GM21447 (cell line): ENCODE results near the gene INSR.
"Not testable (repeated sequence)": the region's sequence is repeated elsewhere in the genome, so short reads cannot be mapped to it uniquely, and the experiment has no call there.

Source experiments
- ATAC-seq: cut with Tn5 transposase; IDR thresholded peaks from one replicate; pipeline ENCODE4 v1.9.1; 2021; ENCODE audit not compliant: unreplicated experiment

The INSR gene

GRCh38 chr19:7147119-7147675, 147.0 kb downstream of the INSR start:
- not testable (repeated sequence) for ATAC-seq

DNA sequence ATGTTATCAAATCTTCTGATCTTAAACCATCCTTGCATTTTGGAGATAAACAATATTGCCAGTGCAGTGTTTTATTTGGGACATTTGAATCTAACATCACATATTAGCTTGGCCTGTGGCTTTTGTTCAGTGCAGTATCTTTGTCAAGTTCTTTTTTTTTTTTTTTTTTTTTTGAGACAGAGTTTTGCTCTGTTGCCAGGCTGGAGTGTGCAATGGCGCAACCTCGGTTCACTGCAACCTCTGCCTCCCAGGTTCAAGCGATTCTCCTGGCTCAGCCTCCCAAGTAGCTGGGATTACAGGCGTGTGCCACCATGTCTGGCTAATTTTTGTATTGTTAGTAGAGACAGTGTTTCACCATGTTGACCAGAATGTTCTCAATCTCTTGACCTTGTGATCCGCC, 148.1 kb downstream of the INSR start:
- ATAC-seq: not testable (repeated sequence)

DNA sequence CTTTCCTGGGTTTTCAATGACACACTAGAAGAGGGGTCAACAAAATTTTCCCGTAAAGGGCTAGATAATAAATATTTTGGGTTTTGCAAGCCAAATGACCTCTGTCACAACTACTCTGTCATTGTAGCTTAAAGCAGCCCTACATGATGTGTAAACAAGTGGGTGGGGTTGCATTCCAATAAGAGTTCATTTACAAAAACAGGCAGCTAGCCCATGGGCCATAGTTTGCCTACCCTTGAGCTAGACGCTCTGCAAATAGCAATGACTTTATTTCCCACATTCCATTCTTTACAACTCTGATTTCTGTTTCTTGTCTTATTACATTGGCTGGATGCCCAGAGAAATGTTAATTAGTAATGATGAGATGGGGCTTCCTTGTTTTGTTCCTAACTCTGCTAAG, 148.7 kb downstream of the INSR start:
- no peak for ATAC-seq

- ATAC-seq: no peak
Measured at GRCh38 chr19:7142771-7143170, 151.4 kb downstream of the INSR start.

GRCh38 chr19:7140137-7140536, 154.1 kb downstream of the INSR start:
- ATAC-seq: no peak

DNA sequence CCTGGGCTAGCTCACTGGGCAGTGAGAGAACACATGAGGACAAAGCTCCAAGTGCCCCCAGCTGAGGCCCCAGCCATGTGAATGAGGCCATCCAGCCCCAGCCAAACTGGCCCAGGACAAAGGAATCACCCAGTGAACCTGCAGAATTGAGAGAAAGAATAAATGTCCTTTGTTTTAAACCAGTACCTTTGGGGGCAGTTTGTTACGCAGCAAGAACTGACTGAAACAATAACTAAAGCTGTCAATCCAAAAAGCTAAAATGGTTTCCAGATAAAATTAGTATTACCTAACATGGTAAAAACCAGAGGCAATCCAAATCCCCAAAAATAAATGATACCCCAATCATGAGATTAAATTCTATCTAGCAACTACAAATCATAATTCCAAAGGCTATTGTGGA, 155.1 kb downstream of the INSR start:
- no peak for ATAC-seq

GRCh38 chr19:7138402-7138801, 155.8 kb downstream of the INSR start:
- ATAC-seq: no peak

- no peak for ATAC-seq
Measured at GRCh38 chr19:7137120-7137519, 157.1 kb downstream of the INSR start.

- no peak for ATAC-seq
Measured at GRCh38 chr19:7132054-7132453, 162.2 kb downstream of the INSR start.

GRCh38 chr19:7130043-7130442, 164.2 kb downstream of the INSR start:
- ATAC-seq: no peak

DNA sequence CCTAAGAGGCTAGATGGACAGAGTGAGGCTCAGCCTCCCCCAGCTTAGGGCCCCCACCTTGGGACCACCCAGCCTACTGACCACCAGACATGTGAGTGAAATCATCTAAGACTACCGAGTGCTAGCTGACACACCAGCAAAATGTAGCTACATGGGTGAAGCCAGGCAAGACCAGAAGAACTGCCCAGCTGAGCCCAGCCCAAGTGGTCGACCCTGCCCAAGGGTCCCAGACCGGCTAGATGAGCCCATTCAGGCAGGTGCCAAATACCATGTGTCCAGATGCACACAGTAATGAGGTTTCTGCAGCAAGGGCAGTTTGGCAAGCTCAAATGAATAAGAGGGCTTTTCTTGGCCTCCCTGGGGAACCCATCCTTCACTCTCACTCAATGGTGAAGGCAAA, 168.1 kb downstream of the INSR start:
- ATAC-seq: no peak

- ATAC-seq: no peak
Measured at GRCh38 chr19:7125221-7125620, 169.0 kb downstream of the INSR start.

DNA sequence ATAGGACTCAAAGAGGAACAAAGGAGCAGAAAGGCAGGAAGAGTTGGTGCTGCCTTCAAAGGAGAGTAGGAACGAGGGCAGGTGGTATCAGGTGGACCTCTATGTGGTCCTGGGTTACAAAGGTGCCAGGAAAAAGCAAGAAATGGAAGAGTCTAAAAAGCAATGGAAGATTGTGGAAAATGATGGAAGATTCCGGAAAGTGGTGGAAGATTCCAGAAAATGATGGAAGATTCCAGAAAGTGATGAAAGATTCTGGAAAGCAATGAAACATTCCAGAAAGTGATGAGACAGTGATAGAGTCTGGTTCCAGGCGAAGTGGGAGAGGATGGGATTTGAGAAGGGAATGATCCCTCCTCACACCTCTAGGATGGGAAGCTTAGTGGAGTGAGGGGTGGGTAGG, 169.4 kb downstream of the INSR start:
- ATAC-seq: no peak

GRCh38 chr19:7122701-7123100, 171.5 kb downstream of the INSR start:
- no peak for ATAC-seq

- ATAC-seq: no peak
Measured at GRCh38 chr19:7120499-7120898, 173.7 kb downstream of the INSR start.

GRCh38 chr19:7119582-7119981, 174.6 kb downstream of the INSR start:
- no peak for ATAC-seq

DNA sequence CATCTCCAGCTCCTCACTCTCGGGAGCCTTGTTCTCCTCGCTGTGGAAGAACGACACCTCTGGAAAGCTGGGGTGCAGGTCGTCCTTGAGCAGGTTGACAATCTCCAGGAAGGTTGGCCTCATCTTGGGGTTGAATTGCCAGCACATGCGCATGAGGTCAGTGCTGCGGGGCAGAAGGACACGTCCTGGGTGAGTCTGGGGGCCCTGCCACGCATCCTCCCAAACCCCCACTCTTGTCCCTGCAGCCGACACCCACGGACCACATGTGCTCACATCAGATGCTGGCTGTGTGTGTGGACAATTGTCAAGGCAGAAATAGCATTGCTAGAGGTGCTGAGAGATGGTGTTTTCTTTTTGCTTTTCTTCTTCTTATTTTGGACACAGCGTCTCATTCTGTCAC, 177.0 kb downstream of the INSR start:
- ATAC-seq: no peak

GRCh38 chr19:7115721-7116120, 178.5 kb downstream of the INSR start:
- no peak for ATAC-seq

GRCh38 chr19:7113233-7113632, 181.0 kb downstream of the INSR start:
- no peak for ATAC-seq

GRCh38 chr19:7112675-7113074, 181.5 kb downstream of the INSR start:
- ATAC-seq: no peak

- ATAC-seq: no peak
Measured at GRCh38 chr19:7109678-7110289, 184.4 kb downstream of the INSR start.

GRCh38 chr19:7106711-7107657, 187.2 kb downstream of the INSR start:
- ATAC-seq: no peak
